Memory B cell (primary cell): Measurements from ENCODE around the gene TENM3.
"Not testable (repeated sequence)": the region's sequence is repeated elsewhere in the genome, so short reads cannot be mapped to it uniquely, and the experiment has no call there.

Experiments used
- ATAC-seq: fragments of 150-1000 bp; cut with Tn5 transposase; 2 replicates; pipeline ENCODE4 v1.10.0; 2021; ENCODE audit warnings: low read depth, mild to moderate bottlenecking, moderate library complexity
- DNase-seq, 2 donors: peaks; one replicate each; pipeline ENCODE4 v3.0.0; 2022; ENCODE audit warnings: low spot score in 2 of 2
- H3K27ac Mint-ChIP-seq: one replicate; pipeline ENCODE4 v1.8.0; 2022; ENCODE audit warnings: mild to moderate bottlenecking, moderate library complexity, mixed read lengths
- H3K27me3 Mint-ChIP-seq: one replicate; pipeline ENCODE4 v1.8.0; 2022; ENCODE audit warnings: mixed read lengths
- H3K36me3 Mint-ChIP-seq: one replicate; pipeline ENCODE4 v1.8.0; 2022; ENCODE audit warnings: mild to moderate bottlenecking, mixed read lengths
- H3K4me1 Mint-ChIP-seq: one replicate; pipeline ENCODE4 v1.8.0; 2022; ENCODE audit warnings: mixed read lengths
- H3K4me3 Mint-ChIP-seq: one replicate; pipeline ENCODE4 v1.8.0; 2022; ENCODE audit warnings: mild to moderate bottlenecking, moderate library complexity, mixed read lengths
- H3K9me3 Mint-ChIP-seq: one replicate; pipeline ENCODE4 v1.8.0; 2022; ENCODE audit warnings: mixed read lengths

TENM3 gene

DNA sequence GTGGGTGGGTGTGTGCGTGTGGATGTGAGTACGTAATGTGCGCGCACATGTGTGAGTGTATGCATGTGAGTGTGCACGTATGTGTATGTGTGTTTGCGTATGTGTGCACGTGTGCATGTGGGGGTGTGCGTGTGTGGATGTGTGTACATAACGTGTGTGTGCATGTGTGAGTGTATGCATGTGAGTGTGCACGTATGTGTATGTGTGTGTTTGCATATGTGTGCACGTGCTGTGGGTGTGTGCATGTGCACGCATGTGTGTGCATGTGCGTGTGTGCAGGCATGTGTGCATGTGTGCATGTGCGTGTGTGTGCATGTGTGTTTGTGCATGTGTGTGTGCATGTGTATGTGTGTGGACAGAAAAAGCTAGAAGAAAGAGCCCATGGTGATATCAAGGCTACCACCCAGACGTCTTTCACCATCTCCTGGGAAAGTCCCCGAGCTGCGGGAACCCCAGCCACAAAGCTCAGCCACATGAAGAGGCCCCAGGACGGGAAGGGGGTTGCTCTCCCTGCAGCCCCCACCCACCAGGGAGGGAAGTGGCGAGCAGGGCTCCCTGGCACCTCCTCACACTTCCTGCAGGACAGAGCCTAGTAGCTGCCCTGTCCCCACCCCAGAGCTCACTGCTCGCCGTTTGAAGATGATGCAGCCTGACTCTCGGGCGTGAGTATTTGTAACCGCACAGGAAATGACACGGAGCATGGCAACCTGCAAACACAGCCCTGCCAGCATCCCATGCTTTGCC, 565.6 kb downstream of the TENM3 start:
- DNase-seq (no peak), ATAC-seq (peak; percentile 57)
- H3K4me3 Mint-ChIP-seq, result no peak overlapping the region
- peaks cover 7% of the 10 kb centered on the region for H3K27me3 Mint-ChIP-seq
- peak overlapping the region; percentile 43 for H3K27ac Mint-ChIP-seq
- peaks cover 6% of the 10 kb centered on the region for H3K36me3 Mint-ChIP-seq
- peaks cover 13% of the 10 kb centered on the region for H3K4me1 Mint-ChIP-seq
- H3K9me3 Mint-ChIP-seq, result peaks cover 10% of the 10 kb centered on the region

DNA sequence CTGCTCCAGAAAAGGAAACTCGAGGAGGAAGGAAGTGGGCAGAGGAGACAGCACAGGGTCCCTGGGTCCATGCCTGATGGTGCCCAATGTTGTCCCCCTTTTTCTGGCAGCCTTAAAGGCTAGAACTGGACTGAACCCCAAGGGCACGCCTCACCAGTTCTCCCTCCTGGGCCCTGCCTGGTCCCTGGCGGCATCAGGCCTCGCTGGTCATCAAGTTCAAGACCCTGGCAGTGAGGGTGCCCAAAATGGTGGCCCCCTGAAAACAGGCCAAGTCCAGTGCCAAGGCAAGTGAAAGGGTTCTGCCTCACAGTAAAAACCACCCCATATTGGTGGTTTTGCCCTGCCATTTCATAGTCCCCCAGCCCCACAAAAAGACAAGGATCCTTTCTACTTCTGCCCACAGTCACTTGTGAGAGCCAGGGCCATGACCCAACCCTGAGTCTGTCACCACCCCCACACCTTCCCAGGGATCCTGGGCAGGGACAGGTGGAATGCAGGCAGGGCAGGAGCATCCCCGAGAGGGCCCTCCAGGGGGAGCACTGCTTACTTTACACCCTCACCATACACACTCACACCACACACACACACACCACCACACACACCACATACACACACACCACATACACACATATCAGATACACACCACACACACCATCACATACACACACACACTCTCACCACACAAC, 566.4 kb downstream of the TENM3 start:
- H3K27me3 Mint-ChIP-seq, result peaks cover 7% of the 10 kb centered on the region
- H3K9me3 Mint-ChIP-seq, result peaks cover 10% of the 10 kb centered on the region
- H3K4me3 Mint-ChIP-seq, result no peak overlapping the region
- peak overlapping the region; percentile 43 for H3K27ac Mint-ChIP-seq
- no peak for ATAC-seq
- peaks cover 6% of the 10 kb centered on the region for H3K36me3 Mint-ChIP-seq
- DNase-seq, result no peak
- H3K4me1 Mint-ChIP-seq, result peaks cover 13% of the 10 kb centered on the region

DNA sequence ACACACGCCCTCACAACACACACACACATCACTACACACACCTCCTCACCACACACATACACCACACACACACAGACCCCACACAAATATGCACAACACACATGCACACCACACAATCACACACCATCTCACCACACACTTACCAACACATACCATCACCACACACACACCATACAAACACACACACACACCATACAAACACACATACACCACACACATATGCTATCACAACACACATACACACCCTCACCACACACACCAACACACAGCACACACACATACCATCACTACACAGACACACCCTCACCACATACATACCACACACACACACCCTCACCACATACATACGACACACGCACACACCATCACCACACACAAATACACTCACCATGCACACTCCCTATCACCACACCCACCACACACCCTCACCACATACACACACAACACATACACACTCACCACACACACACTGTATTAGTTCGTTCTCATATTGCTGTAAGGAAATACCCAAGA, 567.0 kb downstream of the TENM3 start:
- no peak for DNase-seq
- H3K36me3 Mint-ChIP-seq, result peaks cover 6% of the 10 kb centered on the region

DNA sequence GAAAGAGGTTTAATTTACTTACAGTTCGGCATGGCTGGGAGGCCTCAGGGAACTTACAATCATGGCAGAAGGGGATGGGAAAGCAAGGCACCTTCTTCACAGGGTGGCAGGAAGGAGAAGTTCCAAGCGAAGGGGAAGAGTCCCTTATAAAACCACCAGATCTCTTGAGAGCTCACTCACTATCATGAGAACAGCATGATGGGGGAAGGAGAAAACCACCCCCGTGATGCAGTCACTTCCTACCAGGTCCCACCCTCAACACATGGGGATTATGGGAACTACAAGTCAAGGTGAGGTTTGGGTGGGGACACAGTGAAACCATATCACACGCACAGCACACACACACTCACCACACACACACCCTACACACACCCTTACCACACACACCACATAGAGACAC, 569.7 kb downstream of the TENM3 start:
- no peak for ATAC-seq
- H3K27ac Mint-ChIP-seq, result no peak overlapping the region
- peaks cover 9% of the 10 kb centered on the region for H3K27me3 Mint-ChIP-seq
- DNase-seq, result no peak
- peaks cover 9% of the 10 kb centered on the region for H3K4me1 Mint-ChIP-seq
- peaks cover 6% of the 10 kb centered on the region for H3K36me3 Mint-ChIP-seq
- H3K9me3 Mint-ChIP-seq, result peaks cover 10% of the 10 kb centered on the region
- H3K4me3 Mint-ChIP-seq, result no peak overlapping the region

More for the DNA sequence above, 567.0 kb downstream of the TENM3 start:
- Mint-ChIP-seq H3K27ac (no peak overlapping the region), H3K27me3 (peaks cover 7% of the 10 kb centered on the region), H3K4me1 (peaks cover 13% of the 10 kb centered on the region), H3K9me3 (peaks cover 10% of the 10 kb centered on the region), H3K4me3 (no peak overlapping the region)
- no peak for ATAC-seq

DNA sequence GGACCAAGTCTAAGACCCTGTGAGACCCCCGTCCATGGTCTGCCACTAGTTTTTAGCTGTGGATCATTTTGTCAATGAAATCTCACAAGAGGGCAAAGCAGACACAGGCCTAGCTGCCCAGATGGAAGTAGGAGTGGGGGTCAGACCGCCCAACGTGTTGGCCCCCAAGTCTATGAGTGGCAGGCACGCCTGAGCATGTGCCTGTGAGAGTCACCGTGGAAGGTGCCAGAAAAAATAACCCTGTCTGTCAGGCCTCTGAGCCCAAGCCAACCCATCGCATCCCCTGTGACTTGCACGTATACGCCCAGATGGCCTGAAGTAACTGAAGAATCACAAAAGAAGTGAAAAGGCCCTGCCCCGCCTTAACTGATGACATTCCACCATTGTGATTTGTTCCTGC, 570.9 kb downstream of the TENM3 start:
- H3K4me3 Mint-ChIP-seq, DNase-seq, H3K27me3 Mint-ChIP-seq, ATAC-seq, H3K27ac Mint-ChIP-seq, H3K36me3 Mint-ChIP-seq, H3K4me1 Mint-ChIP-seq: not testable (repeated sequence)
- peaks cover 10% of the 10 kb centered on the region for H3K9me3 Mint-ChIP-seq

DNA sequence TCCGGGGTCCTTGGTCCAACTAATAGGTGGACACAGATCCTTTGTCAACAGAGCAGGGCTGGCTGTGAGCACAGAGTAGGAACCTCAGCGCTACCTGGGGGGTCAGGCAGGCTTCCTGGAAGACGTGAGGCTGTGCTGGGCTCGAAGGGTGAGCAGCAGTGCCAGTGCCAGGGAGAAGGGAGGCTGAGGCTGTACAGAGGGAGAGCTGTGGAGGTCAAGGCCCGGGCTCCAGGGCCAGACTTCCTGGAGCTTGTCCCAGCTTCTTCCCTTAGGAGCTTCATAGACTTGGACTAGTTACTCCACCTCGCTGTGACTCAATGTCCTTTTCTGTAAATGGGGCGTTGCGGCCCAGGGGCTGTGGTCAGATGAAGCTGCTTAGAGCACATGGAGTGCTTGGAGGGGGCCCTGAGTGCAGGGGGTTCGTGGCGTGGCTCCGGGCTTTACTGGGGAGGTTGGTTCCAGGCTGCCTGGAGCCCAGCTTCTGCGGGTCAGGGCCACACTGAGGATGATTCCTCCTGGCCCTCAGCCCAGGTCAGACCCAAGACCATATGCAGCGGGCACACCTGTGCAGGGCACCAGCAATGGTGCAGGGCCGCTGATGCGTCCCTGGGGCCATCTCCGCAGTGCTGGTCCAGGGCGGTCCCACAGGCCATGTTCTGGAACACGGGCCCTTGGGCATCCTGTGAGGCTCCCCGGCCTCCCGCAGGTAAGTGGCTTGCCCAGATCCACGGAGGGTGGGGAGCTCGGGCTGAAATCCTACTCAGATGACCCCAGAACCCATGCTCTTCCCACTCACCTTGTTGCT, 575.9 kb downstream of the TENM3 start:
- Mint-ChIP-seq H3K4me1 (no peaks in the 10 kb centered on the region), H3K27me3 (peaks cover 5% of the 10 kb centered on the region), H3K9me3 (no peaks in the 10 kb centered on the region), H3K27ac (no peak overlapping the region), H3K4me3 (no peak overlapping the region), H3K36me3 (no peaks in the 10 kb centered on the region)
- DNase-seq (no peak), ATAC-seq (no peak)

DNA sequence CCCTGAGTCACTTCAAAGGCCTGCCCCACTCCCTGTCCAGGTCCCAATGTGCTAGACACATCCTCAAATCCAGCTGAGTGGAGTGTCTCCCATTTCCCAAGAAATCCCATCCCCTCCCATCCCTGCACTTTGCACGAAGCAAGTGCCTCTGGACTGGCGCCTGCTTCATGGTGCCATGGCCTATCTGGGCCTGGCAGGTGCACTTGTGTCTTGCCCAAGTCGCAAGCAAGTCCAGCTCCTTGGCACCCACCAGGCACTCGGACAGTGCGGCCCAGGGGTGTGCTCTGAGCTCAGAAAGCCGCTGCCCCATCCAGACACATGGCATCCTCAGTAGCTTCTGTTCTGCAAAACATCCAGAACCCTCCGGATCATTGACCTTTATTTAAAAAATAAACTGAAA, 576.5 kb downstream of the TENM3 start:
- Mint-ChIP-seq H3K4me1 (no peaks in the 10 kb centered on the region), H3K27me3 (peaks cover 5% of the 10 kb centered on the region), H3K27ac (no peak overlapping the region), H3K4me3 (no peak overlapping the region), H3K36me3 (no peaks in the 10 kb centered on the region), H3K9me3 (no peaks in the 10 kb centered on the region)
- DNase-seq (no peak), ATAC-seq (no peak)

DNA sequence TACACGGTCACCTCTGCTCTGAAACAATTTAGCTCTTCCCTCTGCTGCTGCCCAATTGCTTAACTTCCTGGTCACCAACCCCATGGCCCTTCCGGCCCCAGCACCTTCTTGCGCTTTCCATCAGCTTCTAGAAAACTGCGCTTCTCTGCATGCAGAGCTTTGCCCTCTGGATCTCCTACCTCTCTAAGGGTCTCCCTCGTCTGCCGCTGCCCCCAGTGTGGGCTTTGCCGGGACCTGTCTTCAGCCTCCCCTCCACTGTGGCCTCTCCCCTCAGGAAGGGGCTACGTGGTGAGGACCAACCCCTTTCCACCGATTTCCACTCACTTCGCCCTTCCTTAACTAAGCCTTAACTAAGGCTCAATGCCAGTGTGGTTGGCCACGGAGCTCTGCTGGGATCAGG, 579.4 kb downstream of the TENM3 start:
- Mint-ChIP-seq H3K4me1 (no peaks in the 10 kb centered on the region), H3K36me3 (no peaks in the 10 kb centered on the region), H3K4me3 (no peak overlapping the region), H3K27me3 (peaks cover 13% of the 10 kb centered on the region), H3K9me3 (no peaks in the 10 kb centered on the region), H3K27ac (no peak overlapping the region)
- DNase-seq (no peak), ATAC-seq (no peak)

DNA sequence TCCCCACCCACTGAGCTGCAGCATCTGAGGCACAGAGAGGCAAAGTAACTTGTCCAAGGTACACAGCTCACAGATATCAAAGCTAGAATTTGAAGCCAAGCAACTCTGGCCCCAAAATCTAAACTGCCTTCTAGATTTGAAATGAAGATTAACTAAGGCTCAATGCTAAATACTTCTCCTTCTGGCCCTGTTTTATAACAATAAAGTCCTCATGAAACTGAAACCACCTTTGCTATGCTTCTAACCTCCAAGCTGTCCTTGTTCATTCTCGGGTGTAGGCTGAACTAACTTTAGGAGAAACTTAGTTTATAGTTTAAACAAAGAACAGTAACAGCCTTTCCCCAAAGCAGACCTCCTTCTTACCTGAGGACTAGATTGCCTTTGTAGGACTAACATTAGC, 580.4 kb downstream of the TENM3 start:
- Mint-ChIP-seq H3K9me3 (no peaks in the 10 kb centered on the region), H3K27me3 (peaks cover 13% of the 10 kb centered on the region), H3K36me3 (no peaks in the 10 kb centered on the region), H3K27ac (no peak overlapping the region), H3K4me3 (no peak overlapping the region), H3K4me1 (no peaks in the 10 kb centered on the region)
- no peak for ATAC-seq
- DNase-seq, result no peak

DNA sequence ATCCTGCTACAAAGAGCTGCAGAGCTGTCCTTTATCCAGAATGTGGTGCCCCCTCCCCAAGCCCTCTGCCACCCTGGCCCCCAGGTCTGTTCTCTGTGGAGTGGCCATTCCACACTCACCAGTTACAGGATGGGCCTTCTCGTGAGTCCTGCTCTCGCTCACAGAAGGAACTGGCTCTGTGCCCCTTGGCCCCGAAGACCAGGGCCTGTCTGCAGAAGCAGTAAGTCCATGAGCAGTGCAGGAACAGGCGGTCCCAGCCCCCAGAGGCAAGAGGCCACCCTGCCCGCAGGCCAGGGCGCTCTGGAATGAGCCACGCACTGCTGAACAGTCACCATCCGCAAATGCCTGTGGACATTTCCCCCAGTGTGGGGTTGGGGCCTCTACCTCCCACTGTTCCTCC, 581.8 kb downstream of the TENM3 start:
- H3K36me3 Mint-ChIP-seq, result no peaks in the 10 kb centered on the region
- H3K4me1 Mint-ChIP-seq, result no peaks in the 10 kb centered on the region
- no peak overlapping the region for H3K4me3 Mint-ChIP-seq
- no peaks in the 10 kb centered on the region for H3K9me3 Mint-ChIP-seq
- H3K27ac Mint-ChIP-seq, result no peak overlapping the region
- peaks cover 13% of the 10 kb centered on the region for H3K27me3 Mint-ChIP-seq
- ATAC-seq (no peak), DNase-seq (no peak)

DNA sequence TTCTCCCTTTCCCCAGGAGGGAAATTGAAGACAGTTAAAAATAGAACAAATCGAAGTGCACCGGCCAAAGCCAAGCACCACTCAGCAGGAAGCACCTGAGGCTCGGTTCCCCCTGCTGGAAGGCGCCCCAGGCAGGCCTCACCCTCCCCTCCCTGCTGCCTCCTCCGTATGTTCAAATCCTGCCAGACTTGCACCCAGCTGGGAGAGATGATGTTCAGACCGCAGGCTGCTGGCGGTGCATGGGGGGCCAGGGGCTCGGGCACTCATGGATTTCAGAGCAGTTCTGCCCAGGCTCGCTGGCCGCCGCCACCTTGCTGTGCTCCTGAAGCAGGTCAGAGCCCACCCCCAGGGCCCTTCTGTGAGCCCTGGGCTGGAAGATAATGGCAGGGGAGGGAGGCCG, 582.6 kb downstream of the TENM3 start:
- H3K4me1 Mint-ChIP-seq, result no peaks in the 10 kb centered on the region
- no peak overlapping the region for H3K4me3 Mint-ChIP-seq
- H3K36me3 Mint-ChIP-seq, result no peaks in the 10 kb centered on the region
- peaks cover 13% of the 10 kb centered on the region for H3K27me3 Mint-ChIP-seq
- H3K27ac Mint-ChIP-seq, result no peak overlapping the region
- ATAC-seq, result no peak
- H3K9me3 Mint-ChIP-seq, result no peaks in the 10 kb centered on the region
- DNase-seq, result no peak

DNA sequence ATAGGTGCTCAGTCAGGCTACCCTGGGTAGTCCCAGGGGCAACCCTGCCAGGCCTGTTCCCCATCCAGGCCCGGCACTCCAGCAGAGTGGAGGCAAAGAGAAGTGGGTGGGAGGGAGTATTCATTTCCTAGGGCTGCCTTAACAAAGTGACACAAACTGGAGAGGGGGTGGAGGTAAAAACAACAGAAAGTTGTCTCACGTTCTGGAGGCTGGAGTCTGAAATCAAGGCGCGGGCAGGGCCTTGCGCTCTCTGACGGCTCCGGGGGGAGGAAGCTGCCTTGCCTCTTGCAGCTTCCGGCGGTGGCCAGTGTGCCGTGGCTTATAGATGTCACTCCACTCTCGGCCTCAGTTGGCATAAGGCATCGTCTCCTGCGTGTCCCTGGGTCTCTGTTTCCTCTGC, 583.2 kb downstream of the TENM3 start:
- Mint-ChIP-seq H3K4me3 (no peak overlapping the region), H3K9me3 (no peaks in the 10 kb centered on the region), H3K36me3 (no peaks in the 10 kb centered on the region), H3K27ac (no peak overlapping the region), H3K4me1 (no peaks in the 10 kb centered on the region), H3K27me3 (peaks cover 14% of the 10 kb centered on the region)
- ATAC-seq (no peak), DNase-seq (no peak)

DNA sequence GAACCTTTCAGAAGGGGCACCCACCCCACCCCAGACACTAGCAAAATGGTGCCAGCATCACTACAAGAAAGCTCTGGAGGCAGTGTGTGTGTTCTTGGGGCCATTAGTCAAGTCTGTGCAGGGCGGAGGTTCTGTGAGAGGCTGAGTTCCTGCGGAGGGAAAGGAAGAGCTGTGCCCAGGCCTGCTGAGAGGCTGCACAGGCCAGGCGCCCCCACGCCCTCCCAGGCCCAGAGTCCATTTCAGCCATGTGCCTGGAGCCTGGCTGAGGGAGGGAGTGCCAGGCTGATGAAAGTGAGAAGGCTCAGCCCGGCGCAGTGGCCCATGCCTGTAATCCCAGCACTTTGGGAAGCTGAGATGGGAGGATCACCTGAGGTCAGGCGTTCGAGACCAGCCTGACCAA, 584.0 kb downstream of the TENM3 start:
- ATAC-seq (no peak), DNase-seq (no peak)
- Mint-ChIP-seq H3K4me1 (no peaks in the 10 kb centered on the region), H3K27ac (no peak overlapping the region), H3K9me3 (no peaks in the 10 kb centered on the region), H3K27me3 (peaks cover 14% of the 10 kb centered on the region), H3K36me3 (no peaks in the 10 kb centered on the region), H3K4me3 (no peak overlapping the region)

DNA sequence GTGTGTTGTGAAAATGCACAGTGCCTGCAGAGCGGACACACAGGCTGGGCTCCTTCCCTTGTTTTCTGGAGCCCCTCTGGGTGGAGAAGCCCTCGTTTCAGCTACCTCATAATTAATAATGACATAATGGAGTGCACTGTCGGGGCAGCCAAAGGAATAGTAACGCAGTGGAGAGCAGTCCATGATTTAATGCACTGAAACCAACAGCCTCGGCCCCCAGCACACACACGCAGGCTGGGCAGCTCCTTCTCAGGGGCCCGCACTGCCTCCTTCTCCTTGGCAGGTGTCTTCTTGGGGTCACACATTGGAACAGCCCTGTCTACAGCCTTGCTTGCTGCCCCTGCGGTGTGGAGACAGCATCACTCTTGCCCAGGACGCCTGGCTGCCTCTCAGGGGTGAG, 584.8 kb downstream of the TENM3 start:
- DNase-seq, result no peak
- Mint-ChIP-seq H3K36me3 (peaks cover 2% of the 10 kb centered on the region), H3K4me1 (no peaks in the 10 kb centered on the region), H3K4me3 (no peak overlapping the region), H3K9me3 (peaks cover 2% of the 10 kb centered on the region), H3K27ac (no peak overlapping the region), H3K27me3 (peaks cover 19% of the 10 kb centered on the region)
- ATAC-seq, result no peak
